ENCODE data around the gene EOLA1. TPM values are rescaled to one million over a fixed set of nuclear protein-coding genes. Genes with fewer than 3 reads are reported as not detected.

EOLA1 gene
- total and polyA plus RNA-seq, 12 donors, result 20.6 to 37.7 (median 26.1) TPM

DNA sequence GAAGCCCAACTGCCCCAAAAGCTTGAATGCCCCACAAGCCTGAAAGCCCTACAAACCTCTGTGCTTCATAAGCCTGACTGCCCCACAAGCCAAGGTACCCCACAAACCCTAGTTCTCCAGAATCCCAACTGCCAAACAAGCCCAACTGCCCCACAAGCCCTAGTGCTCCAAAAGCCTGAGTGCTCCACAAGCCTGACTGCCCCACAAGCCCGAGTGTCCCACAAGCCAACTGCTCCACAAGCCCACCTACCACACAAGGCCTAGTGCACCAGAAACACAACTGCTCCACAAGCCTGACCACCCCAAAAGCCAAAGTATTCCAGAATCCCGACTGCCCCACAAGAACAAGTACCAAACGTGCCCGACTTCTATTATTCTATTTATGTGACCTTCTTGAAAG, 22.5 kb downstream of the EOLA1 start:
- ATAC-seq (no peak), DNase-seq (no peak)
- Histone ChIP-seq H3K9me3 (no peaks in the 10 kb centered on the region), H3K27ac (no peak overlapping the region), H3K36me3 (no peaks in the 10 kb centered on the region), H3K27me3 (no peaks in the 10 kb centered on the region), H3K4me1 (peaks cover 0 to 3% (median 0%) of the 10 kb centered on the region in 9 donors), H3K4me3 (no peak overlapping the region)
- TF ChIP-seq, protein P1, sequence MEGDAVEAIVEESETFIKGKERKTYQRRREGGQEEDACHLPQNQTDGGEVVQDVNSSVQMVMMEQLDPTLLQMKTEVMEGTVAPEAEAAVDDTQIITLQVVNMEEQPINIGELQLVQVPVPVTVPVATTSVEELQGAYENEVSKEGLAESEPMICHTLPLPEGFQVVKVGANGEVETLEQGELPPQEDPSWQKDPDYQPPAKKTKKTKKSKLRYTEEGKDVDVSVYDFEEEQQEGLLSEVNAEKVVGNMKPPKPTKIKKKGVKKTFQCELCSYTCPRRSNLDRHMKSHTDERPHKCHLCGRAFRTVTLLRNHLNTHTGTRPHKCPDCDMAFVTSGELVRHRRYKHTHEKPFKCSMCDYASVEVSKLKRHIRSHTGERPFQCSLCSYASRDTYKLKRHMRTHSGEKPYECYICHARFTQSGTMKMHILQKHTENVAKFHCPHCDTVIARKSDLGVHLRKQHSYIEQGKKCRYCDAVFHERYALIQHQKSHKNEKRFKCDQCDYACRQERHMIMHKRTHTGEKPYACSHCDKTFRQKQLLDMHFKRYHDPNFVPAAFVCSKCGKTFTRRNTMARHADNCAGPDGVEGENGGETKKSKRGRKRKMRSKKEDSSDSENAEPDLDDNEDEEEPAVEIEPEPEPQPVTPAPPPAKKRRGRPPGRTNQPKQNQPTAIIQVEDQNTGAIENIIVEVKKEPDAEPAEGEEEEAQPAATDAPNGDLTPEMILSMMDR (IDR thresholded peaks at IDR 0.05), result no peak
- WGBS, 2 donors, result 93% methylated on average over 4 of the region's 4 CpGs; no CpG with 5 or more reads in 1 of the 2 donors
- intact Hi-C loops (cut with DNase I), result loop anchor here in 1 of 10 donors (10.0 kb wide), 1 partner anchor 71 kb away; the partner anchor contains the start of gene TMEM185A

DNA sequence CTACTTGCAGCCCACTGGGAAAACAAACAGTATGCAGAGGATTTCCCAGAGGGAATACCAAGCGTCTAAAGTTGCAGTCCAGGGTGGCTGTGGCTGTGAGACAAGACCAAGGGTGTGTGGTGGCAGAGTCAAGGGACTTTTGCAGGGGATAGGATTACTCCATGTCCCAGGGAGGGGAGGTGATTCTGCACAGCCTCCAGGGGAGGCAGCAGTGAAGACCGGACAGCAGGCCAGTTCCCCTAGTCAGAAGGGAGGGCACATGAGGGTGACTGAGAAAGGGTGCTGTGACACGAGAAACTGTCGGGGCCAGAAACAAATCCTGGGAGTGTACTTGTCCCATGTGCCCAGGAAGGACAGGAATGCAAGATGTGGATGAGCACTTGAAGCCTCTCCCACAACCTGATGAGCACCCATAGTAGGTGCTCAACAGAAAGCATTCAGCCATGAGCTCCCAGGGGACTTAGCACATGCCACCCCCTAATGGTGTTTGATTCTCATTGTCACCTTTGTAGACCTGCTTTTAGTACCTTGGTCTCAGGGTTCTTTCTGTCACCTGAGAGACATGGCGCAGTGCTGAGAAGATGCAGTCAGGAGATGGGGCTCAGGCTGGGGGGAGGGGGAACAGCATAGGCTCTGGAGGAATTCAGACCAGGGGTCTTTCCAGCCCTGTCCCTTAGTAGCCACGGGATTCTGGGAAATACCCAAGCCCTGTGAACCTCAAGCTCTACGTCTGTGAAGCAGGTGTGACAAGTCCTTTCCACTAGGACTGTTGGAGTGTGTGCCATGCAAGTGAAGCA, 27.0 kb downstream of the EOLA1 start:
- intact Hi-C loops (cut with DNase I), result loop anchor here in 1 of 10 donors (10.0 kb wide), 1 partner anchor 67 kb away; the partner anchor contains the start of gene TMEM185A
- ATAC-seq (no peak), DNase-seq (no peak)
- Histone ChIP-seq H3K4me3 (no peak overlapping the region), H3K9me3 (no peaks in the 10 kb centered on the region), H3K27me3 (no peaks in the 10 kb centered on the region), H3K4me1 (peaks cover 0 to 7% (median 0%) of the 10 kb centered on the region in 9 donors), H3K36me3 (no peaks in the 10 kb centered on the region), H3K27ac (no peak overlapping the region)
- 86% methylated on average over 7 of the region's 7 CpGs; no CpG with 5 or more reads in 1 of the 2 donors for WGBS, 2 donors
- TF ChIP-seq, protein P1 (IDR thresholded peaks at IDR 0.05), result no peak

DNA sequence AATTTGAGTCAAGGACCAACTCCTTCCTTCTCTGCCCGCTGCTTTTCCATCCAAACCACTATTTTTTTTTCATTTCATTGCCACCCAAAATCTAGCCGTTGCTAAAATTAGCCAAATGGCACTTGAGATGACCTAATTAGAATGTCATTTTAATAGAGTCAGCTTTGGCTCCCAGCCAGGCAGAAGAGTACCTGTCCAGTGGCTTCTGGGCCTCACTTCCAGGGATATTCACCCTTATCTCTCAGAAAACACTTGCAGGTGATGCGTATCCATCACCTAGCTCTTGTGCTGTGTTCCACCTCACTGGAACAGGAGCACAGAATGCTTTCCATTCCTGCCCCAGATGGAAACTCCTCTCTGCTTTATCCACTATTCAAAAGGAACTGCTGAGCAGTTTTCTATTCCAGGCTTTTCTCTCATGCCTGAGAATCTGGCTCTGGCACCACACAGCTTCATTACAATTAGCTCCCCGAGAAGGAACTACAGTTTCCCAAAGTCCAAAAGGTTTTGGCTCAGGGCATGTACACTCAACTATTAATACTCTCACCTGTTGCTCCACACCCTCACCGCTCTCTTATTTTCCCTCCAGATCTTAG, 28.0 kb downstream of the EOLA1 start:
- no peaks in the 10 kb centered on the region for H3K36me3 ChIP-seq
- H3K27ac ChIP-seq, result peak overlapping the region in 4 of 10 donors; percentile 13 to 56 (median 32)
- peaks cover 0 to 7% (median 0%) of the 10 kb centered on the region in 9 donors for H3K4me1 ChIP-seq
- ATAC-seq (peak in 5 of 8 donors; percentile 41 to 80 (median 64)), DNase-seq (no peak)
- TF ChIP-seq, protein P1 (IDR thresholded peaks at IDR 0.05), result no peak
- no peaks in the 10 kb centered on the region for H3K27me3 ChIP-seq
- H3K9me3 ChIP-seq, result no peaks in the 10 kb centered on the region
- intact Hi-C loops (cut with DNase I), result loop anchor here in 1 of 10 donors (10.0 kb wide), 1 partner anchor 66 kb away; the partner anchor contains the start of gene TMEM185A
- H3K4me3 ChIP-seq, result no peak overlapping the region
- 65% methylated on average over 5 of the region's 5 CpGs; no CpG with 5 or more reads in 1 of the 2 donors for WGBS, 2 donors

DNA sequence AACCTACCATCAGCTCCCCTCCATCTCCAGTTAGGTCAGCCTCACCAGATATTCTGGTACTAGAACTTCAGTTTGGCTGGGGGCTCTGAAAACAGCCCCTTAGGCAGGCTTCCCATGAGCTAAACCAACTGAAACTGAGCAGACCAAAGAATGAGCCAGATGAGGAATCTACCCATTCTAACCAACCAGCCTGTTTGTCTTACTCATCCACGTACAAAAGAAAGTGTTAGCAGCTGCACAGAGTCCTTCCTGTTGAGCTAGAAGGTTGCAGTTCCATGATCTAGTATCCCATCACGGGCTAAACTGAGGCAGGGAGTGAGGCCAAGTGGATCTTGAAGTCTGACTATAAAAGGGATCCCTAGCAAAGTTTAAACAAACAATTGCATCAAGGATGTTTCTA, 29.0 kb downstream of the EOLA1 start:
- H3K27ac ChIP-seq, result peak overlapping the region in 2 of 10 donors; percentile 3 to 13
- WGBS, 2 donors, result 56% methylated on average over 2 of the region's 2 CpGs; no CpG with 5 or more reads in 1 of the 2 donors
- no peak for ATAC-seq
- intact Hi-C loops (cut with DNase I), result loop anchor here in 1 of 10 donors (10.0 kb wide), 1 partner anchor 65 kb away; the partner anchor contains the start of gene TMEM185A
- TF ChIP-seq, protein P1 (IDR thresholded peaks at IDR 0.05), result no peak
- H3K36me3 ChIP-seq, result no peaks in the 10 kb centered on the region
- DNase-seq, result no peak
- no peak overlapping the region for H3K4me3 ChIP-seq
- H3K9me3 ChIP-seq, result no peaks in the 10 kb centered on the region
- peaks cover 0 to 7% (median 0%) of the 10 kb centered on the region in 9 donors for H3K4me1 ChIP-seq
- H3K27me3 ChIP-seq, result no peaks in the 10 kb centered on the region

All from heart right ventricle (tissue), 16 donors.